Measurements from ENCODE around the gene TMBIM1. TPM values are rescaled to one million over a fixed set of nuclear protein-coding genes. Genes with fewer than 3 reads are reported as not detected.

The TMBIM1 gene
- polyA plus RNA-seq (2012; ENCODE audit: insufficient read depth, insufficient read length), result 15.8 TPM

GRCh38 chr2:218292048-218293014 lies at the start of gene TMBIM1:
TSS of gene TMBIM1 (minus strand) at chr2:218292503. CDS start at chr2:218282141, 10,362 bp downstream.
- peak within 1 kb of the TSS; percentile 23 for H3K4me3 ChIP-seq (ENCODE audit: low read length)
- DNase-seq (ENCODE audit: low read depth, low spot score), result no peak

DNA sequence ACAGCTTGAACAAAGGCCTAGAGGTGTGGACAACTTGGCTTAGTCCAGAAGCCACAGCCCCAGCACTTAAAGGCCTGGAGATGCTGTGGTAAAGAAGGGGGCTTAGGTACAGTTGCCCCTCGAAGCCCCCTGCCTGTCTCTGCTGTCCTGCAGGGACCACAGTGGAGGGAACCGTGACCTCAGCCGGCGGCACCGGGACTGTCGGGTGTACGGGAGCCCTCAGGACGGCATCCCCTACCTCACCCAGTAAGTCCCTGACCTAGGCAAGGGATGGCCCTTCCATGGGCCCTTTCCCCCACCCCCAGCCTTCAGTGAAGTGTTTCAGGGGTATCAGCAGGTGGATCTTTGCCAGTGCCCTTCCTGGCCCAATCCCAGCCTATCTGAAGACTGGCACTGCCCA lies 49.1 kb upstream of the TMBIM1 start:
- H3K4me3 ChIP-seq (ENCODE audit: low read length), result no peak overlapping the region
- DNase-seq (ENCODE audit: low read depth, low spot score), result no peak

DNA sequence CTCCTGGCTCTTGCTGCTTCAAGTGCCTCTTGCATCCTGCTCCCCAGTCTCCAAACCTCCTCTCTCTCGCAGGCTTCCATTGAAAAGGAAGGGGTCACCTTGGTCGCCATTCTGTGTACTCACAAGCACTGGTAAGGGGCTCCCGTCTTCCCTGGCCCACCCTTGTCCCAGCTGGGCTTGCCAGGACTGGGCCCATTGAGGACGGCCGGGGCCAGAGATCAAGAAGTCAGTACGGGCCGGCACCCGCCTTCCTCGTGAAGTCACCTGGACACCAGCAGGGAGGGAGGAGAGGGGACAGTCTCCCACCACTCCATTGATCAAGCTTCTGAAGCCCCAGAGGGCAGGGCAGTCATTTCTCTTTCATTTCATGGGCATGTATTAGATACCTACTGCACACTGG lies 48.4 kb upstream of the TMBIM1 start:
- no peak overlapping the region for H3K4me3 ChIP-seq (ENCODE audit: low read length)
- DNase-seq (ENCODE audit: low read depth, low spot score), result no peak

- no peak overlapping the region for H3K4me3 ChIP-seq (ENCODE audit: low read length)
- no peak for DNase-seq (ENCODE audit: low read depth, low spot score)
These were observed 42.2 kb upstream of the TMBIM1 start for GRCh38 chr2:218334531-218334930.

DNA sequence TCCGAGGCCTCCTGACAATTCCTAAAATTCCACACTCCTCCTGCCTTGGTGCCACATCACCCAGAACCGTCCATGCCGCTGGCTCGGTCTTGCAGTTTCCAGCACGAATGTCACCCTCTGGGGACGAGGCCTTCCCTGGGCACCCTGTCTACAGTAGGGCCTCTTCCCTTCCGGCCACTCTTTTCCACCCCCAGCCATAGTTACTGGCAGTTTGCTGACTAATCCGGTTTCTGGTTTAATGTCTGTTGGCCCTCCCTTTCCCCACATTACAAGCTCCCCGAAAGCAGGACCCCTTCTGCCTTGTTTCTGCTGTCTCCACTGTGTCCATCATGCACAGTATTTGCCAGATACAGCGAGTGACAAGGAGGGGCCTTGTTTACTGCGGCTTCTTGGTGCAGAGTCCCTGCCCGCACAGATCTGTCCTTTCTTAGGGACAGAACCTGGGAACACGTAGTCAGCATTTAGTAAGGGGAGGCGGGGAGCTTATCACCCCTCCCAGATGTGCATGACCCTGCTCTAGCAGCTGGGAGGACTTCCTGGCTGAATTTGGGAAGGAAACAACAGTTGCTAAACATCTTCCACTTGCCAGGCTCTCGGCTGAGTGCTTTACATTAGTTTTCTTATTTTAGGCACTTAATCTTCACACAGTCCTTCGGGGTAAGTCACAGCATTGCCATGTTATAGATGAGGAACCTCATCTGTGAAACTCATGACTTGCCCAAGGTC lies 40.8 kb upstream of the TMBIM1 start:
- no peak for DNase-seq (ENCODE audit: low read depth, low spot score)
- no peak overlapping the region for H3K4me3 ChIP-seq (ENCODE audit: low read length)

DNA sequence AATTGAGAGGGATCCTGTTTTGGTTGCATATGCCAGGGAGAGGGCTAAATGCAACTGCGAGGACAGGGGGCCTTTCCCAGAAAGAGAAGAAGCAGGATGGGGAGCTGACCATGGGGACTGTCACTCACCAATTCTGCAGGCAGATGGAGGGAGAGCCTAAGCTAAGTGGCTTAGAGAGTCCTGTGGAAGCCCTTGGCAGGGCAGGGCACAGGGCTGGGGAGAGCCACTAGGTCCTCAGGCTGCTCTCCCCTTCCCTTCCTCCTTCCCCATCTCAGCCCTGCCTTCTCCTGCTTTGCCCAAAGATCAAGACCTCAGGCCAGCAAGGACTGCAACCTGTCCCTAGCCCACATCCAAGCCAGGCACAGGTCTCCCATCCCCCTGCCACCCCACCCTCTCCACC lies 40.0 kb upstream of the TMBIM1 start:
- no peak for DNase-seq (ENCODE audit: low read depth, low spot score)
- H3K4me3 ChIP-seq (ENCODE audit: low read length), result no peak overlapping the region

GRCh38 chr2:218331745-218332144 lies 39.4 kb upstream of the TMBIM1 start:
- no peak overlapping the region for H3K4me3 ChIP-seq (ENCODE audit: low read length)
- DNase-seq (ENCODE audit: low read depth, low spot score), result no peak

DNA sequence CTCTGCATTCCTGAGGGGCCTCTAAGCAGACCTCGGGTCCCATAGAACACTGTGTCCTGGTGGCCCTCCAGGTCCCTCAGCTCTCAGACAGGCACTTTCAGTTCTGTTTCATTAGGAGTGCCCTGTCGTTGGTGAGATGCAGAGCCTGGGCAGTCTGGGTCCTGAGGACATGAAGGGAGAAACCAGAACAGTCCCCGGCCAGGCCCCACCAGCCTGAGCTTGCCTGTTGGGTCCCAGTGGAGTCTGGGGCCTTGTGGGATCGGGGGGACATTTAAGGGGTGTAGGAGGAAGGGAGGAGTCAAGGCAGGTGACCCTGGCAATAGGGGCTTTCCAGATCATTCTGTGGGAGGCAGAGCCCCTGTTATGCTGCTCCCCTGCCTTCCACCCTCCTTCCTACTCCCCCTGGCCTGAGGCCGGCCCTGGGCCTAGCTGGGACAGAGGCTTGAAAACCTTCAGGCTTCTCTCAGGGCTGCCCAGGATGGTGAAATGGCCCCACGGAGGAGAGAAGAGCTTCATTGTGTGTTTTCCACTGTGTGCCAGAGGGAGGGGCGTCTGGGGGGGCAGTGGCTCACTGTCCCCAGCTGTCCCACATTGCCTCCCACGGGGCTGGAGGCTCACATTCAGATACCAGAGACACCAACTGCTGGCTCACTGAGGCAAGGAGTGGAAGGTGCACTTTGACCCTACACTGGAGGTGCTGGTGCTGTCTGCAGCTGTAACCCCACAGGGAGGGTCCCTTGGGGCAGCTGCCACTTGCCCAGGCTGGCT lies 37.7 kb upstream of the TMBIM1 start:
- no peak overlapping the region for H3K4me3 ChIP-seq (ENCODE audit: low read length)
- no peak for DNase-seq (ENCODE audit: low read depth, low spot score)

DNA sequence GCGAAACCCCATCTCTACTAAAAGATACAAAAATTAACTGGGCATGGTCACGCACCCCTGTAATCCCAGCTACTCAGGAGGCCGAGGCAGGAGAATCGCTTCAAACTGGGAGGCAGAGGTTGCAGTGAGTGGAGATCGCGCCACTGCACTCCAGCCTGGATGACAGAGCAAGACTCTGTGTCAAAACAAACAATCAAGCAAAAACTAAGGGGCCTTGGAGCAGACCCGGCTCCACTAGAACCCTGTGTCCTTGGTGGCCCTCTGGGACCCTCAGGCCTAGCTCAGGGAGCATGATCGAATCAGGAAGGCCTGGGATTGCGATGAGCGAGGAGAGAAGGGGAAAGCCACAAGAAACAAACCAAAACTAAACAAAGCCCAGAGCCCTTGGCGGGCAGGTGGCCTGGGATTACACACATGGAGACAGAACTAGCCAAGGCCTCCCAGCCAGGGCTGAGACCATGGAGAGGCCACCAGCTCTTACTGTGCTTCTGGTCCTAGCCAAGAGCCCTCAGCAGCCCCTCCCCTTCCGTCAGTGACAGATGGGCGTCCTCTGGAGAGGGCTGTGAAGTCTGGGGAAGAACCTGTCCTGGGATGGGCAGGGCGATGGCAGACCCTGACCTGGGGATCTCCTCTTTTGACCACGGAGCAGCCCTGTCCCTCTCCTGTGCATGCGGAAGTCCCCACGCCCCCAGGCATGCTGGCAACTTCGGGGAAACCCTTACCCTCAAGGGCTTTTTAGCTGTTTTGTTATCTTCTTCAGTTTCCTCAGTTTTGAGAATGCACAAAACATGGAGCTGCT lies 36.9 kb upstream of the TMBIM1 start:
- no peak for DNase-seq (ENCODE audit: low read depth, low spot score)

DNA sequence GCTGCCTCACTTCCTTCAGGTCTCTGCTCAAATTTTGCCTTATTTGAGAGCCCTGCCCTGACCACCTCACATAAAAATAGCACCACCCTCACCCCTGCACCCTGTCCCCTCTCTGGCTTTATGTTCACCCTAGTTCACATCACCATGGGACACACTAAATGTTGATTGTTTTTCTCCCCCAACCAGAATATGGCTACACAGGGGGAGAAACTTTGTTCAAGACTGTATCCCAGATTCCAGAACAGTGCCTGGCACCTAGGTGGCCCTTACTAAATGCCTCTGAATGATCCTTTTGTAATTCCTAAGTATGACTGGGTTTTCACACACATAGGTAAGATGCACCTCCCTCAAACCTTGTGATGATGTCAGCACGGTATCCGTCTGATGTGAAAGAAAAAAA lies 36.0 kb upstream of the TMBIM1 start:
- no peak overlapping the region for H3K4me3 ChIP-seq (ENCODE audit: low read length)
- no peak for DNase-seq (ENCODE audit: low read depth, low spot score)

More for the DNA sequence above, 36.9 kb upstream of the TMBIM1 start:
- H3K4me3 ChIP-seq (ENCODE audit: low read length), result no peak overlapping the region

GRCh38 chr2:218327451-218328210 lies 35.3 kb upstream of the TMBIM1 start:
- no peak overlapping the region for H3K4me3 ChIP-seq (ENCODE audit: low read length)
- DNase-seq (ENCODE audit: low read depth, low spot score), result no peak

- H3K4me3 ChIP-seq (ENCODE audit: low read length), result no peak overlapping the region
- DNase-seq (ENCODE audit: low read depth, low spot score), result peak; percentile 75
These were observed 34.0 kb upstream of the TMBIM1 start for GRCh38 chr2:218326315-218326714.

DNA sequence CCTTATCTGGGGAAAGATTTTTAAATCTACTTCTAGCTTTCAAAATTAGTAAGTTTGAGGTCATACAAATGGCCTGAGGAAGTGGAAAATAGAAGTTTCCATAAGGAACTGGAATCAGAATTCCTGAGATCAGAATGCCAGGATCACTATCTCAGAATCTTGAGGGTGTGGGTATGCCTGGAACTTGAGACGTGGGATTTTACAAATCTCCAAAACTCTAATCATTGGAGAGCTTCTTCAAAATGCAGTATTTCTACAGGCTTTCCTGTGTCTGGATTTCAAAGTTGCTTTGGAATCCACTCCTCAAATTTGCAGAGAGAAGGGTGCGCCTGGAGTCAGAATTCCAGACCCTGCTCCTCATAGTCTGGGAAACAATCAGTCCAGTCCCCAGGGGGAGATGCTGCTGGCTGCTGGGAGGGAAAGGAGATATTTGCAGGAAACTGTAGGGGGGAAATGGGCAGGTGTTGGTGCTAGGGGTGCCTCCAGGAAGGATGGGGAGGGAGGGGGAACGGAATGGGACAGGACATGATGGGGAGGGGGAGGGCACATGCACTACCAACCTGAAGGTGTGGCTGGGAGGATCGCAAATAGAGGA lies 33.4 kb upstream of the TMBIM1 start:
- no peak overlapping the region for H3K4me3 ChIP-seq (ENCODE audit: low read length)
- no peak for DNase-seq (ENCODE audit: low read depth, low spot score)

GRCh38 chr2:218323526-218324472 lies 31.5 kb upstream of the TMBIM1 start:
- no peak for DNase-seq (ENCODE audit: low read depth, low spot score)
- H3K4me3 ChIP-seq (ENCODE audit: low read length), result peak overlapping the region; percentile 54

DNA sequence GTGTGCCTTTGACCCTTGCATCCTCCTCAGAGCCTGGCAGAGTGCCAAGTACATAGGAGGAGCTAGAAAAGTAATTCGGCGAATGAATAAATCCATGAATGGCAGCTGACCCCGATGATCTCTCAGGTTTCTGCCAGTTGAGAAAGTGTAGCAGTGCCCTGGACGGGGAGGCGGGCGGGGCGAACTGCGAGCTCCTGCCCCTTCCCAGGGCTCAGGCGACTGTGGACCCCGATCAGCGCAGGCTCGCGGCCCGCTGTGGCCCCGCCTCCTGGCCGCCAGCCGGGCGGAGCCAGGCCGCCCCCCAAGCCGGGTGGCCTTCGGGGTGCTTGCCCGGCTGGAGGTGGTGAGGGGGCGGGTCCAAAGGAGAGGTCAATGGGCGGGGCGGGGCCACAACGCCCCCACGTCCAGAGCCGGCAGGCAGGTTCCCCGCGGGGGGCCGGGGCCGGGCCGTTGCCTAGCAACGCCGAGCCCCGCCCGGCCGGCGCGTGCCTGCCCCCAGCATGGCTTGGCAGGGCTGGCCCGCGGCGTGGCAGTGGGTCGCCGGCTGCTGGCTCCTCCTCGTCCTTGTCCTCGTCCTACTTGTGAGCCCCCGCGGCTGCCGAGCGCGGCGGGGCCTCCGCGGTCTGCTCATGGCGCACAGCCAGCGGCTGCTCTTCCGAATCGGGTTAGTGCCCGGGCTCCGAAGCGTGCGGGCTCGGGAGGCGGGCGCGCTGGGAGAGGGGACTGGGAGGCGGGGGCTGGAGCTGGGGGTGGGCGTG lies 30.6 kb upstream of the TMBIM1 start:
- peak; percentile 24 for DNase-seq (ENCODE audit: low read depth, low spot score)
- peak overlapping the region; percentile 54 for H3K4me3 ChIP-seq (ENCODE audit: low read length)

All from Jurkat, Clone E6-1 (cell line).